Measurements from ENCODE around the gene GCFC2.

- TF ChIP-seq ZNF530 (CRISPR knock-in tag; IDR thresholded peaks at IDR 0.05; ENCODE audit: low read depth) (no peak), POLR2A (IDR thresholded peaks at IDR 0.05; ENCODE audit: insufficient read depth in 1 of 2, low read depth in 2 of 2, low read length in 2 of 2) (no peak), CTCF (CRISPR knock-in tag; IDR thresholded peaks at IDR 0.05) (no peak), ZSCAN9 (CRISPR knock-in tag; IDR thresholded peaks at IDR 0.05; ENCODE audit: borderline replicate concordance) (no peak), ATRX (CRISPR knock-in tag; IDR thresholded peaks at IDR 0.05; ENCODE audit: borderline replicate concordance) (no peak), MTERF4 (CRISPR knock-in tag; IDR thresholded peaks at IDR 0.05) (no peak), CHD4 (IDR thresholded peaks at IDR 0.05; ENCODE audit: borderline replicate concordance, low read length) (no peak), SRF (IDR thresholded peaks at IDR 0.05; ENCODE audit: low read depth, low read length) (no peak), ATF2 (CRISPR knock-in tag; IDR thresholded peaks at IDR 0.05) (no peak), EZH2 (conservative IDR thresholded peaks at IDR 0.05; ENCODE audit: low read depth, low read length) (no peak), GABPB1 (CRISPR knock-in tag; IDR thresholded peaks at IDR 0.05) (no peak), ZNF207 (IDR thresholded peaks at IDR 0.05; ENCODE audit: borderline replicate concordance) (no peak), ZEB1 (IDR thresholded peaks at IDR 0.05; ENCODE audit: insufficient replicate concordance, low read depth) (no peak)
Measured at GRCh38 chr2:75616933-75617332, 93.8 kb downstream of the GCFC2 start.
